IPS DF 4.7 (cell line): ENCODE measurements around the gene SETBP1.

Source experiments
- DNase-seq: peaks from one replicate; pipeline ENCODE4 v3.0.0-alpha.2; 2013; ENCODE audit warnings: low spot score; ENCODE audit errors: extremely low read depth

SETBP1 gene

GRCh38 chr18:44679056-44679913 is 1.4 kb upstream of the SETBP1 start:
- no peak for DNase-seq

- no peak for DNase-seq
Observed at GRCh38 chr18:44679914-44680272, 795 bp upstream of the SETBP1 start.

GRCh38 chr18:44681076-44681970 is 635 bp downstream of the SETBP1 start:
- DNase-seq: no peak

GRCh38 chr18:44682201-44682870 is 1.6 kb downstream of the SETBP1 start:
- no peak for DNase-seq

GRCh38 chr18:44682871-44683221 is 2.2 kb downstream of the SETBP1 start:
- no peak for DNase-seq

GRCh38 chr18:44683556-44683955 is 2.9 kb downstream of the SETBP1 start:
- no peak for DNase-seq

GRCh38 chr18:44685296-44685695 is 4.6 kb downstream of the SETBP1 start:
- DNase-seq: no peak

- no peak for DNase-seq
Observed at GRCh38 chr18:44686156-44686555, 5.5 kb downstream of the SETBP1 start.

GRCh38 chr18:44687421-44687820 is 6.7 kb downstream of the SETBP1 start:
- no peak for DNase-seq

- no peak for DNase-seq
Observed at GRCh38 chr18:44689736-44690135, 9.0 kb downstream of the SETBP1 start.

- DNase-seq: no peak
Observed at GRCh38 chr18:44691148-44691925, 10.6 kb downstream of the SETBP1 start.

GRCh38 chr18:44693030-44693784 is 12.5 kb downstream of the SETBP1 start:
- DNase-seq: no peak

GRCh38 chr18:44695503-44695902 is 14.8 kb downstream of the SETBP1 start:
- DNase-seq: no peak

GRCh38 chr18:44696892-44697291 is 16.2 kb downstream of the SETBP1 start:
- DNase-seq: no peak

- DNase-seq: no peak
Observed at GRCh38 chr18:44697315-44697714, 16.6 kb downstream of the SETBP1 start.

- no peak for DNase-seq
Observed at GRCh38 chr18:44698518-44698917, 17.8 kb downstream of the SETBP1 start.

- no peak for DNase-seq
Observed at GRCh38 chr18:44699572-44700261, 19.0 kb downstream of the SETBP1 start.

- DNase-seq: no peak
Observed at GRCh38 chr18:44700652-44701051, 20.0 kb downstream of the SETBP1 start.

GRCh38 chr18:44701227-44701626 is 20.5 kb downstream of the SETBP1 start:
- no peak for DNase-seq

- DNase-seq: no peak
Observed at GRCh38 chr18:44702594-44702993, 21.9 kb downstream of the SETBP1 start.
